CD4-positive, alpha-beta T cell treated with Interleukin-12 subunit alpha and Interleukin-12 subunit beta, for 1 hour (primary cell): ENCODE data around the gene CTIF.

ENCODE experiments used
- DNase-seq: peaks from one replicate; pipeline ENCODE4 v3.0.0-alpha.2; 2020

CTIF gene

GRCh38 chr18:48689548-48689947, 150.7 kb downstream of the CTIF start:
- DNase-seq: no peak

DNA sequence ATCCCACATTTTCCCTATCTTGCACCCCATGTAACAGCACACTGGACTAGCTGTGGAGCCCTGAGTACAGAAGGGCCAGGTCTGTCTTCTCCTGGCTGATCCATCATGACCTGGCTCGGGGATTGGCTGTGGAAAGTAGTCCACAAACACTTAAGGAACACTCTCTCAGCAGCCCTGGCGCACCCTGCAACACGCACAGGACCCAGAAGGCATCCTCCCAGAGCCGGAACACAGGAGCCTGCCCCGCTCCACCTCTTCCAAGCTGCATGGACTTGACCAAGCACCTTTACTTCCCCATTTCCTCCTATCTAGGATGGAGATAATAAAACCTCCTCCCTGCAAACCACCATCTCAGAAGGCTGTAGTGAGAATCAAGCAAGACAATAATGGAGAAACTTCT, 151.7 kb downstream of the CTIF start:
- no peak for DNase-seq

- DNase-seq: no peak
Observed at GRCh38 chr18:48693006-48693405, 154.2 kb downstream of the CTIF start.

DNA sequence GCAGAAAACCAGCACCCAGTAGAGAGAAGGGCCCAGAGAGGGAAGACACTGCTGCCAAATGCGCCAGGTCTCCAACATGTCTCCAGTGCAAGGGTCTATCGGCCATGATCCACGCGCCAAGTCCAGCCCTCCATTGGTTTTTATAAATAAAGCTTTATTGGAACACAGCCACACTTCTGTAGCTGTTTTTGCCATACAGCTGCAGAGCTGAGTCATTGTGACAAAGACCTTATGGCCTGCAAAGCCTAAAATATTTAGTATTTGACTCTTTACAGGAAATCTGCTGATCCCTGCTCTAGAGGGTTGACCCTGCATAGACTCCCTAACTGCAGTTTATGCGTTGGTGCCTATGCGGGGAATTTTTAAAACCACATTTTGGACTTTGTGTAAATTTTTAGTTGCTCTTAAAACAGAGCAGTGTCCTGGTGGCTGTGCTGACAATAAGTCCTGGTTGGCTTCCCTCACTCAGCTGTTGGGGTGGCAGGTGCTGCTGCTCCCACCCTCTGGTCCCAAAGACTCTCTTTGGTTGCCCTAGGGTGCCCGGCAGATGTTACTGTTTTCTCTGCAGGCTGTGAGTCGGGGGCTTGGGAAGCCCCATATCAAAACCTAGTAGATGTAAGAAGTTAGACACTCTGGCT, 154.9 kb downstream of the CTIF start:
- DNase-seq: no peak

DNA sequence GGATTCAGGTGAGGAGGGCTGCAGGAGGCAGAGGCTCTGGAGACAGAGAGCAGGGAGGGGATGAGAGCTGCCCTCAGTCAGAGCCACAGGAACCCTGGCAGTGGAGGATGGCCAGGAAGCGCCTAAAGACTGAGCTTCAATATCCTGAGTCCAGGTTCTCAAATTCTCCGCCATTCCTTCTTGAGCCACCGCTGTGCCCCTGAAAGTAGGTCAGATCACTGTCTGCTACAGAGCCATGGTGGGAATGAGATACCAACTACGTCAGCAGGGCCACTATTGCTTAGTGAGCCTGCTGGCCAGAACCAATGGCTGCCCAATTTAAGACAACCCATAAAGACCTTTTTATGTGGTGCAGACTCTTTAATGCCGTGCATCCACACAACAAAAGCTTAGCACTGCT, 155.5 kb downstream of the CTIF start:
- no peak for DNase-seq

- no peak for DNase-seq
Observed at GRCh38 chr18:48695671-48696070, 156.8 kb downstream of the CTIF start.

DNA sequence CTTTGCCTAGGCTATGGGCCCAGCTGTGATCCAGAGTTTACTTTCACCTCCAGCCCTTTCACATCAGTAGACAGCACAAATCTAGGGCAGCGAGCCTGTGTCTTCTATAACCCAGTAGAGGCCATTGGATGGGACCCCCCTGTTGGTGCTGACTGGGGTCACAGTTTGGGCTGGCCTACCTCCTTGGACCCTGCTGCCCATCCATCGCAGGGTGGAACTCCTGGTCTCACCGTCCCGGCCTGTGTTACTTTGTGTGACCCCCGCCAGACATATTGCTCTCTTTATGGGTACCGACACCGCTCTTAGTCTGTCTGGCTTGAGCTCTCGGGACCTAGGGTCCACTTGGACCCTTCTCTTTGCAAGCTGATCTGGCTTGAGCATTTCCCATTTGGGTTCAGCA, 157.4 kb downstream of the CTIF start:
- DNase-seq: no peak

DNA sequence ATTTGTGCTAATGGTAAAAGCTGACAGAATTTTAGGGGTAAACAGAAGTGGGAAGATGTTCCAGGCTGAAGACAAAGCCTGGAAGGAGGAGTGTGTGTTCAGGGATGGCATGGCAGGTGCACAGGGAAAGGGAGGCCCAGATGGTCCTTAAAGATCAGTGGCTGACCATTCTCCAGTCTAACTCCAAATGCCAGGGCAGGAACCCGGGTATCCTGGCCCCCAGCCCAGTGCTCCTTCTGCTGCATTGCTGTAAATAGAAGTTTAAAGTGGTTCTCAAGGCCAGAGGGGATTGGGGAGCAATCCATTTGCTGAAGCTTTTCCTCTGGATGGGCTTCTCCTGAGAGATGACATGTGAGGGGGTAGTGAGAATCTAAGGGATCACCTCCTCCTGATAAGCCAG, 158.6 kb downstream of the CTIF start:
- no peak for DNase-seq

GRCh38 chr18:48698707-48699106, 159.9 kb downstream of the CTIF start:
- DNase-seq: no peak

DNA sequence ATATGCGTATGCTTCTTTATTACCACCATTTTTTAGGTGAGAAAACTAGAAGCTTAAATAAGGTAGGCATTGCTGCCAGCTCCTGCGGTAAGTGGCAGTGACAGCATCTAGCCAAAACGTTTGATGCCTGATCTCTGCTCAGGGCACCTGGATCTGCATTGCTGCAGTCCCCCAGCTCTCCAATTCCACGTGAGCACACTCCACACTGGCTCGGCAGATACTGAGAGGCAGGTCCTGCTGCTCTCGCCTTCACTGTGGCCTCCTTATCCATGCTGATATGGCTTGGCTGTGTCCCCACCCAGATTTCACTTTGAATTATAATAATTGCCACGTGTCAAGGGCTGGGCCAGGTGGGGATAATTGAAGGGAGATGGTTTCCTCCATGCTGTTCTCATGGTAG, 160.9 kb downstream of the CTIF start:
- DNase-seq: no peak

- DNase-seq: no peak
Observed at GRCh38 chr18:48700446-48700845, 161.6 kb downstream of the CTIF start.

GRCh38 chr18:48702346-48703027, 163.7 kb downstream of the CTIF start:
- no peak for DNase-seq

- no peak for DNase-seq
Observed at GRCh38 chr18:48703028-48703386, 164.2 kb downstream of the CTIF start.

DNA sequence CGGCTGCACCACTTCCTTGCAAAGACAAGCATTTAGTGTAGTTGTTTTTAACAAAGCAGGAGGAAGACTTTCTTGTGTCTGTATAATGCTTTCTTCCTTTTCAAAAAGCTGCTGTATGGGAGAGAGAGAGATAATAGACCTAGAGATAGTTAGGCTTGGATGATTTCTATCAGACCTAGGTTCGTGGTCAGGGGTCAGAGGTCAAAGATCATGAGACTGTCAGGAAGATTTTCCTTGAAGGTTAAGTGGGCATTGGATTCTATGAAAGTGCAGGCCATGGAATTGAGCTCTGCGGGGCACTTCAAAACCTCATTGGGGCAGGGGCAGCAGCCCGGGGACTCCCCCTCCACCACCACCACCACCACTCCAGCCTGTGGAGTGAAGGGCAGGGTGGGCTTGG, 164.6 kb downstream of the CTIF start:
- DNase-seq: no peak

- DNase-seq: no peak
Observed at GRCh38 chr18:48705043-48705442, 166.2 kb downstream of the CTIF start.

DNA sequence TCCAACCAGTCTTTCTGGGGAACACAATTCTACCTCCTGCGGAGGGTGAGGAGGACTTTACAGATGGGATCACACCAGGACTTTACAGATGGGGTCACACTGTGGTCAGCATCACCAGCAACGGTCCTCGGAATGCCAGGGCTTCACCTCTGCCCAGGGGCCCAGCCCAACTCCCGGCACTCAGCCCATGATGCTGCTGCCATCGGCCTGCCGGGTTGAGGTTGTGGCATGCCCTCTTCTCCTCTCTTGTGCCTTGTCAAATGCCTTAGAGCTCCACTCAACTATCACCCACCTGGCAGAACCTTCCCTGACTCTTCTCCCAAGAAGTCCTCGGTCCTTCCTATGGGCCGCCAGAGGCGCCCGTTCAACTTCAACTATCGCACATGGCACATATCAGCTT, 166.7 kb downstream of the CTIF start:
- DNase-seq: no peak

DNA sequence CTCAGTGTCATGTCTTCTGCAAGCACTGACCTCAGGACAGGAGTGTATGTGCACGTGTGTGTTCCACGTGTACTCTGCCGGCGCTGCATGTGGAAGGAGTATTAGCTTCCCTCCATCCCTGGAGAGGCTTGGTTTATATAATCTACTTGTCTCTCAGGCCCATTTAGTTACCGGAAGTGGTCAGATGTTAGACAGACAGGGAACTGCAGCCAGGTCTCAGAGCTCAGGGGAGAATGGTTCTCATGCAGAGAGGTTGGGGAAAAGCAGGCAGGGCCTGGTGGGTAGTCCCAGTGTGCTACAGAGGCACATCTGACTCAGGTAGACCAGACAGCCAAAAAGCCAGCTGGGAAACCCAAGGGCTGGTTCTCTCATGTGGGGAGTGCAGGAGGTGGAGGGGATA, 167.9 kb downstream of the CTIF start:
- DNase-seq: no peak

GRCh38 chr18:48707636-48708296, 168.9 kb downstream of the CTIF start:
- no peak for DNase-seq

DNA sequence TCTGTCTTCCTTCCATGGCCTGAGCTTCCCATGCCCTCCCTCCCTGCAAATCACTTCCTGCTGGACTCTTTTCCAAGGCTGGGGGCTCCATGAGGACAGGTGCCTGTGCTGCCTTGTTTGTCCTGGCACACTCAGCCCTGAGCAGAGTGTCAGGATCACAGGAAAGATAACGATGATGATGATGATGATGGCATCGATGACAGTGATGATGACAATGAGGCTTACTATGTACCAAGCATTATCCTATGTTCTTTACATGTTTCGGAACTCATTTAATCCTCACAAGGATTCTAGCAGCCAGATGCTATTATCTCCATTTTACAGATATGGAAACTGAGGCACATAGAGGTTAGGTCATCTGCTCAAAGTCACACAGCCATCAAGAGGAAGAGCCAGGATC, 170.0 kb downstream of the CTIF start:
- DNase-seq: no peak

DNA sequence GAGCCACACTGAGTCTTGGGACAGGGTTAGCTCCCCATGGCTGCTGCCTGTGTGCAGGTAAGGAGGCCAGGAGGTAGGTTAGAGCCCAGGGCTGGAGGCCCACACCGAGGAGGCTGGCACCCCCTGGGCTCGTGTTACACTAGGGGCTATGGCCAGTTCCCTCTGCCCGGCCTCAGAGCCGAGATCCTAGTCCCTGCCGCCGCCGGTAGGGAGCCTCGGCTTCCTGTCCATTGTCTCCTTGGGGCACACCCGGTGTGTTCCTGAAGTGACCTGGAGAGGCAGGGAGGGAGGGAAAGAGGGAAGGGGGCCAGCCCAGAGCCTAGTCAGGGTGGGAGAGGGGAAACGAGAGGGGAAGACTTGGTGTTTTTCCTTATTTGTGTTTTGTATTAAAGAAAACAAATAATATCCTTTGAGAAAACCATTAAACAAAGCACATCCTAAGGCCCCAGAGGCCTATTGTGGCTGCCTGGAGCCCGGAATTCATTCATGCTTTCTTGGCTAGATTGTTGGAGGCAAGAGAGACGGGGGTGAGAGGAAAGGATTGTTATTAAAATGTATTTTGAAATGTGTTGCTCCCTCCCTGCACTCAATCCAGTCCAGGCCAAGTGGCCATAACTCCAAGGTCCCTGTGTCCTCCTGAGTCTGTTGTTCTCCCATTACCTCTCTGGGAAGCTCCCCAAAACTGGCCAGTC, 170.7 kb downstream of the CTIF start:
- DNase-seq: no peak

DNA sequence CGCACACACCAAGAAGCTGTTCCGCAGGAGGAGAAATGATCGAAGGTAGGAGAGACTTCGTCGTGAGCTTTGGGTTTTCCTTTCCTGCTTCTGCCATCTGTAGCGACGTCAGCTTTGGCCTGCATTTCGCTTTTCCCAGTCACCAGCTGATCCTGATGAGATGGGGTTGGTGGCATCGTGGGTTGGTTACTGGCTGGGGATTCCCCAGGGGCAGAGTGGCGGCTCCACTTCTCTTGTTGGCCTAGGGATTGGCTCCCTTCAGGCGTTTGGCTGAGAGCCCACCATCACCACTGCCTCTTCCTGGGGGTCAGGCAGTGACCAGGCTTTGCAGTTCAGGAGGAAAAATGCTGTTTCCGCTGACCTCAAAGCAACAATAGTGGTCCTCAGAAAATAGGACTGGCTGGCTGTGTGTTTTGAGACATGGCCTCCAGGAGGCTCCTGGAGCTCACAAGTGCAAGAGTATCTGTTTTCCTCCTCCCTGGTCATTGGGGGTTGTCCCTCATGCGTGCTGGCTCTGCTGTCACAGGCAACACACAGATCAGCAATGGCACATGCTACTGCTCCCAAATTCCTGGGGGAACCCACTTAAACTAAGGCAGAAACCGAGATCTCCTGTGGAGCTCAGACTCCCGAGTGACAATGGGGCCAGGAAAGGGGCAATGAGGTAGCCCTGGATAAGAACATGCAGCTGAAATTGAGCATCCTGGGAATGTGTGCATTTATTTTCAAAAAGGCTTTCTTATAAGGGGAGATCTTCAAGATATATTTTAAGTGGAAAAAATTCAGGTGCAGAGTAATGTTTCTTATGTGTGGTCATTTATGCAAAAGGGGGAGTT, 173.0 kb downstream of the CTIF start:
- peak; percentile 23 for DNase-seq

DNA sequence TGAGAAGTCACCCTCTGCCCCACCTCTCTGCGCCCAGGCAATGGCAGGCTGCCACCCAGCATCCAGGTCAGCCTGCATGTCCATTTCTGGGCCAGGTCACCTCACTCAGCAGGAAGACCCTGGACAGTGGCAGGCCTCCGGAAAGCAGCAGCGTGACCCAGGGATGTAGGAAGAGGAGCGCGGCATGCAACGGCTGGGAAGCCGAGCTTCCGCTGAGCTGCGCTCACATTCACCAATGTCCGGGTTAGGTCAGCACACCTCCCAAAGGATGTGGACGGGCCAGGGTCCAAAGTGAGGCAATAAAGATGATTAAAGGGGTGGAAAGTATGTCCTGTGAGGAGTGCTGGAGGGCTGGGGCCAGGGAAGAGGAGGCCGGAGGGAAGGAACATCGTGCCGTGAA, 174.5 kb downstream of the CTIF start:
- no peak for DNase-seq

GRCh38 chr18:48714873-48715272, 176.0 kb downstream of the CTIF start:
- DNase-seq: no peak
